Stomach smooth muscle (tissue), 2 donors: Measurements from ENCODE around the gene GRB2.

Source experiments
- H3K27ac ChIP-seq: one replicate; pipeline ENCODE4 v1.7.0; 2013; ENCODE audit warnings: mild to moderate bottlenecking, low read length, inconsistent platforms
- H3K27me3 ChIP-seq, 2 donors: one replicate each; pipeline ENCODE4 v1.7.0; 2013; ENCODE audit warnings: low read length in 2 of 2; ENCODE audit not compliant: insufficient read depth in 2 of 2, control insufficient read depth in 1 of 2
- H3K36me3 ChIP-seq, 2 donors: one replicate each; pipeline ENCODE4 v1.7.0; 2013; ENCODE audit warnings: low read length in 2 of 2; ENCODE audit not compliant: control insufficient read depth in 2 of 2, insufficient read depth in 2 of 2
- H3K4me1 ChIP-seq: one replicate; pipeline ENCODE4 v1.7.0; 2013; ENCODE audit warnings: low read length; ENCODE audit not compliant: control insufficient read depth, insufficient read depth
- H3K4me3 ChIP-seq, 2 donors: one replicate each; pipeline ENCODE4 v1.7.0; 2013; ENCODE audit warnings: low read length in 2 of 2
- H3K9ac ChIP-seq, 2 donors: one replicate each; pipeline ENCODE4 v1.7.0; 2013; ENCODE audit warnings: low read length in 2 of 2, mild to moderate bottlenecking in 1 of 2
- H3K9me3 ChIP-seq, 2 donors: one replicate each; pipeline ENCODE4 v1.7.0; 2013; ENCODE audit warnings: low read length in 2 of 2; ENCODE audit not compliant: control insufficient read depth in 2 of 2
- donor health status: healthy.
- donor health status: Pancreatic carcinoma.

Gene GRB2

GRCh38 chr17:75411328-75412067 is 6.0 kb upstream of the GRB2 start:
- Histone ChIP-seq H3K9ac (no peak overlapping the region), H3K27ac (no peak overlapping the region), H3K36me3 (no peaks in the 10 kb centered on the region), H3K4me3 (no peak overlapping the region), H3K9me3 (no peaks in the 10 kb centered on the region), H3K4me1 (peaks cover 3% of the 10 kb centered on the region), H3K27me3 (peaks cover 0 to 3% of the 10 kb centered on the region in 2 donors)

GRCh38 chr17:75410141-75410540 is 4.7 kb upstream of the GRB2 start:
- Histone ChIP-seq H3K4me1 (peaks cover 9% of the 10 kb centered on the region), H3K9ac (no peak overlapping the region), H3K27ac (no peak overlapping the region), H3K4me3 (no peak overlapping the region), H3K36me3 (no peaks in the 10 kb centered on the region), H3K9me3 (no peaks in the 10 kb centered on the region), H3K27me3 (peaks cover 0 to 3% of the 10 kb centered on the region in 2 donors)

- Histone ChIP-seq H3K9me3 (no peaks in the 10 kb centered on the region), H3K4me3 (no peak overlapping the region), H3K27me3 (peaks cover 0 to 3% of the 10 kb centered on the region in 2 donors), H3K27ac (no peak overlapping the region), H3K9ac (no peak overlapping the region), H3K4me1 (peaks cover 12% of the 10 kb centered on the region), H3K36me3 (no peaks in the 10 kb centered on the region)
Measured at GRCh38 chr17:75407655-75408352, 2.3 kb upstream of the GRB2 start.

- peak overlapping the region; percentile 77 to 93 for H3K4me3 ChIP-seq
- no peaks in the 10 kb centered on the region for H3K36me3 ChIP-seq
- peak overlapping the region; percentile 34 to 75 for H3K9ac ChIP-seq
- no peaks in the 10 kb centered on the region for H3K9me3 ChIP-seq
- peak overlapping the region; percentile 18 for H3K27ac ChIP-seq
- H3K4me1 ChIP-seq: peaks cover 12% of the 10 kb centered on the region
- peaks cover 0 to 3% of the 10 kb centered on the region in 2 donors for H3K27me3 ChIP-seq
Measured at GRCh38 chr17:75406222-75406615, 741 bp upstream of the GRB2 start.

GRCh38 chr17:75404731-75405364 is 630 bp downstream of the GRB2 start:
- Histone ChIP-seq H3K27me3 (no peaks in the 10 kb centered on the region), H3K4me1 (peaks cover 12% of the 10 kb centered on the region)

GRCh38 chr17:75404223-75404730 is 1.2 kb downstream of the GRB2 start:
- no peaks in the 10 kb centered on the region for H3K9me3 ChIP-seq

More at GRCh38 chr17:75404731-75405364, 630 bp downstream of the GRB2 start:
- H3K27ac ChIP-seq: peak overlapping the region; percentile 80
- H3K9me3 ChIP-seq: no peaks in the 10 kb centered on the region
- no peaks in the 10 kb centered on the region for H3K36me3 ChIP-seq
- H3K4me3 ChIP-seq: peak overlapping the region; percentile 56 to 93
- peak overlapping the region; percentile 82 to 84 for H3K9ac ChIP-seq

GRCh38 chr17:75403131-75403530 is 2.3 kb downstream of the GRB2 start:
- peaks cover 12% of the 10 kb centered on the region for H3K4me1 ChIP-seq
- no peaks in the 10 kb centered on the region for H3K9me3 ChIP-seq
- no peaks in the 10 kb centered on the region for H3K27me3 ChIP-seq
- H3K9ac ChIP-seq: no peak overlapping the region
- no peaks in the 10 kb centered on the region for H3K36me3 ChIP-seq
- no peak overlapping the region for H3K27ac ChIP-seq
- no peak overlapping the region for H3K4me3 ChIP-seq

More at GRCh38 chr17:75404223-75404730, 1.2 kb downstream of the GRB2 start:
- no peaks in the 10 kb centered on the region for H3K36me3 ChIP-seq
- no peaks in the 10 kb centered on the region for H3K27me3 ChIP-seq
- peak overlapping the region; percentile 80 for H3K27ac ChIP-seq
- peaks cover 12% of the 10 kb centered on the region for H3K4me1 ChIP-seq
- H3K9ac ChIP-seq: peak overlapping the region; percentile 82 to 84
- peak overlapping the region; percentile 56 to 93 for H3K4me3 ChIP-seq

GRCh38 chr17:75402026-75402425 is 3.5 kb downstream of the GRB2 start:
- Histone ChIP-seq H3K9ac (no peak overlapping the region), H3K4me3 (no peak overlapping the region), H3K9me3 (no peaks in the 10 kb centered on the region), H3K27ac (no peak overlapping the region), H3K27me3 (no peaks in the 10 kb centered on the region), H3K36me3 (no peaks in the 10 kb centered on the region), H3K4me1 (peaks cover 14% of the 10 kb centered on the region)

- Histone ChIP-seq H3K9ac (no peak overlapping the region), H3K4me1 (peaks cover 5% of the 10 kb centered on the region)
Measured at GRCh38 chr17:75400326-75400939, 5.0 kb downstream of the GRB2 start.

GRCh38 chr17:75398279-75398678 is 7.2 kb downstream of the GRB2 start:
- no peaks in the 10 kb centered on the region for H3K36me3 ChIP-seq
- H3K27me3 ChIP-seq: no peaks in the 10 kb centered on the region
- H3K27ac ChIP-seq: no peak overlapping the region
- no peak overlapping the region for H3K4me3 ChIP-seq
- H3K9ac ChIP-seq: no peak overlapping the region
- H3K4me1 ChIP-seq: peaks cover 13% of the 10 kb centered on the region
- no peaks in the 10 kb centered on the region for H3K9me3 ChIP-seq

More at GRCh38 chr17:75400326-75400939, 5.0 kb downstream of the GRB2 start:
- no peaks in the 10 kb centered on the region for H3K9me3 ChIP-seq
- H3K27ac ChIP-seq: no peak overlapping the region
- H3K27me3 ChIP-seq: no peaks in the 10 kb centered on the region
- no peaks in the 10 kb centered on the region for H3K36me3 ChIP-seq
- no peak overlapping the region for H3K4me3 ChIP-seq
